SK-N-SH treated with all-trans-retinoic acid at 6 μM for 48 hours (cell line): Measurements from ENCODE around the gene LYPD1.

Experiments
- ARNTL ChIP-seq: fragments of 450-650 bp; formaldehyde crosslinking; IDR thresholded peaks from 2 replicates; pipeline ENCODE4 v1.5.0; 2020; ENCODE audit warnings: low read depth, mild to moderate bottlenecking, moderate library complexity, borderline replicate concordance
- CREB5 ChIP-seq: fragments of 250-450 bp; sonication (Bioruptor Pico); IDR thresholded peaks from 2 replicates; pipeline ENCODE4 v1.5.1; 2020; ENCODE audit warnings: low read depth, mild to moderate bottlenecking, moderate library complexity
- GLIS3 ChIP-seq: fragments of 250-450 bp; sonication (Bioruptor Pico); IDR thresholded peaks from 2 replicates; pipeline ENCODE4 v1.5.0; 2020; ENCODE audit warnings: mild to moderate bottlenecking, moderate library complexity
- ISL1 ChIP-seq: fragments of 250-450 bp; sonication (Bioruptor Pico); IDR thresholded peaks from 2 replicates; pipeline ENCODE4 v2.1.2; 2022; ENCODE audit warnings: mild to moderate bottlenecking, moderate library complexity
- POU6F1 ChIP-seq: fragments of 250-450 bp; sonication (Bioruptor Pico); IDR thresholded peaks from 2 replicates; pipeline ENCODE4 v1.8.0; 2021; ENCODE audit warnings: low read depth, mild to moderate bottlenecking, moderate library complexity, borderline replicate concordance
- ZFP30 ChIP-seq: fragments of 450-650 bp; formaldehyde crosslinking; IDR thresholded peaks from 2 replicates; pipeline ENCODE4 v1.5.0; 2022; ENCODE audit warnings: mild to moderate bottlenecking, moderate library complexity
- ZNF565 ChIP-seq: fragments of 450-650 bp; formaldehyde crosslinking; conservative IDR thresholded peaks from 2 replicates; pipeline ENCODE4 v1.5.0; 2020; ENCODE audit warnings: low read depth, mild to moderate bottlenecking, moderate library complexity
- TF ChIP-seq, protein P1 (sequence below): fragments of 250-450 bp; sonication (Bioruptor Pico); IDR thresholded peaks from 2 replicates; pipeline ENCODE4 v1.8.0; 2020; ENCODE audit warnings: mild to moderate bottlenecking, moderate library complexity, borderline replicate concordance
- TF ChIP-seq, protein P2 (sequence below): fragments of 250-450 bp; sonication (Bioruptor Pico); IDR thresholded peaks from 2 replicates; pipeline ENCODE4 v1.5.1; 2021; ENCODE audit warnings: mild to moderate bottlenecking, moderate library complexity

GRCh38 chr2:132690664-132691303, 20.8 kb upstream of the LYPD1 start:
- TF ChIP-seq GLIS3 (CRISPR knock-in tag) (no peak), ZFP30 (no peak), POU6F1 (CRISPR knock-in tag) (no peak), ZNF565 (CRISPR knock-in tag) (no peak), ISL1 (CRISPR knock-in tag) (no peak), ARNTL (no peak), CREB5 (CRISPR knock-in tag) (no peak)
- TF ChIP-seq, protein P1, sequence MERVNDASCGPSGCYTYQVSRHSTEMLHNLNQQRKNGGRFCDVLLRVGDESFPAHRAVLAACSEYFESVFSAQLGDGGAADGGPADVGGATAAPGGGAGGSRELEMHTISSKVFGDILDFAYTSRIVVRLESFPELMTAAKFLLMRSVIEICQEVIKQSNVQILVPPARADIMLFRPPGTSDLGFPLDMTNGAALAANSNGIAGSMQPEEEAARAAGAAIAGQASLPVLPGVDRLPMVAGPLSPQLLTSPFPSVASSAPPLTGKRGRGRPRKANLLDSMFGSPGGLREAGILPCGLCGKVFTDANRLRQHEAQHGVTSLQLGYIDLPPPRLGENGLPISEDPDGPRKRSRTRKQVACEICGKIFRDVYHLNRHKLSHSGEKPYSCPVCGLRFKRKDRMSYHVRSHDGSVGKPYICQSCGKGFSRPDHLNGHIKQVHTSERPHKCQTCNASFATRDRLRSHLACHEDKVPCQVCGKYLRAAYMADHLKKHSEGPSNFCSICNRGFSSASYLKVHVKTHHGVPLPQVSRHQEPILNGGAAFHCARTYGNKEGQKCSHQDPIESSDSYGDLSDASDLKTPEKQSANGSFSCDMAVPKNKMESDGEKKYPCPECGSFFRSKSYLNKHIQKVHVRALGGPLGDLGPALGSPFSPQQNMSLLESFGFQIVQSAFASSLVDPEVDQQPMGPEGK (CRISPR knock-in tag) = no peak
- TF ChIP-seq, protein P2, sequence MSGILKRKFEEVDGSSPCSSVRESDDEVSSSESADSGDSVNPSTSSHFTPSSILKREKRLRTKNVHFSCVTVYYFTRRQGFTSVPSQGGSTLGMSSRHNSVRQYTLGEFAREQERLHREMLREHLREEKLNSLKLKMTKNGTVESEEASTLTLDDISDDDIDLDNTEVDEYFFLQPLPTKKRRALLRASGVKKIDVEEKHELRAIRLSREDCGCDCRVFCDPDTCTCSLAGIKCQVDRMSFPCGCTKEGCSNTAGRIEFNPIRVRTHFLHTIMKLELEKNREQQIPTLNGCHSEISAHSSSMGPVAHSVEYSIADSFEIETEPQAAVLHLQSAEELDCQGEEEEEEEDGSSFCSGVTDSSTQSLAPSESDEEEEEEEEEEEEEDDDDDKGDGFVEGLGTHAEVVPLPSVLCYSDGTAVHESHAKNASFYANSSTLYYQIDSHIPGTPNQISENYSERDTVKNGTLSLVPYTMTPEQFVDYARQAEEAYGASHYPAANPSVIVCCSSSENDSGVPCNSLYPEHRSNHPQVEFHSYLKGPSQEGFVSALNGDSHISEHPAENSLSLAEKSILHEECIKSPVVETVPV (CRISPR knock-in tag) = no peak
